HUDEP-2 (cell line): Measurements from ENCODE around the gene PHPT1.
"Not testable (repeated sequence)": the region's sequence is repeated elsewhere in the genome, so short reads cannot be mapped to it uniquely, and the experiment has no call there.

Experiments used
- DNase-seq, 76 experiments: peaks; one replicate each; lab custom pipeline; 2025; ENCODE audit not compliant: unreplicated experiment in 76 of 76; lab: John Stamatoyannopoulos, UW

The PHPT1 gene

DNA sequence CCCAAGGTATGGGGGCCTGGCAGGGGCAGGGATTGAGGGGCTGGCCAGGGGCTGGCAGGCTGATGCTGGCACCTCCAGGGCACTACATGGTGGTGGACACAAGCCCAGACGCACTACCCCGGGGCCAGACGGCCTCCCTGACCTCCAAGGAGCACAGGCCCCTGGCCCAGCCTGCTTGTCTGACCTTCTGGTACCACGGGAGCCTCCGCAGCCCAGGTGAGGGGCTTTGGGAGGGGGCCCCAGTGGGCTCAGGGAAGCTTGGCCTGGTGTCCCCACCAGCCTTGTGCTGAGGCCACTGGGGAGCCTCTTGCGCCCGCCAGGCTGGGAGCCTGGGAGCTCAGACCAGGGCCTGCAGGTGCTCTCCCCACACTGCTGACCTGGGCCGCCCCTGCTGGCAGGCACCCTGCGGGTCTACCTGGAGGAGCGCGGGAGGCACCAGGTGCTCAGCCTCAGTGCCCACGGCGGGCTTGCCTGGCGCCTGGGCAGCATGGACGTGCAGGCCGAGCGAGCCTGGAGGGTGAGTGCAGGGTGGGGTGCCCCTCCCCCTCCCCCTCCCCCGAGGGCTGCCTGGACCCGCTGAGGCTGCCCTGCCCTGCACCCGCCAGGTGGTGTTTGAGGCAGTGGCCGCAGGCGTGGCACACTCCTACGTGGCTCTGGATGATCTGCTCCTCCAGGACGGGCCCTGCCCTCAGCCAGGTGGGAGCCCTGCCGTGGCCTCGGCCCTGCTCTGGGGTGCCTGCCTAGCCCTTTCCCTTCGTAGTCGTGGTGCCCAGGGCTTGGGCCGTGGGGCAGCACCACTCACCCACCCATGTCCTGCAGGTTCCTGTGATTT, 8.6 kb downstream of the PHPT1 start:
- no peak for DNase-seq

DNA sequence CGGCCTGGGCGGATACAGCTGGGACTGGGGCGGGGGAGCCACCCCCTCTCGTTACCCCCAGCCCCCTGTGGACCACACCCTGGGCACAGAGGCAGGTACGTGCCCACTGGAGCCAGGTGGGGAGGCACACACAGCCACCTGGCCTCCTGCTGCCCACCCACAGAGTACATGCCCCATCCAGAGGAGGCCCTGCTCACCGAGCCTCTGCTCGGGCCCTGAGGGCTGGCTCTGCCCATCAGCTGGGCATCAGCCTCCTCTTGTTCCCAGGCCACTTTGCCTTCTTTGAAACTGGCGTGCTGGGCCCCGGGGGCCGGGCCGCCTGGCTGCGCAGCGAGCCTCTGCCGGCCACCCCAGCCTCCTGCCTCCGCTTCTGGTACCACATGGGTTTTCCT, 9.2 kb downstream of the PHPT1 start:
- no peak for DNase-seq

DNA sequence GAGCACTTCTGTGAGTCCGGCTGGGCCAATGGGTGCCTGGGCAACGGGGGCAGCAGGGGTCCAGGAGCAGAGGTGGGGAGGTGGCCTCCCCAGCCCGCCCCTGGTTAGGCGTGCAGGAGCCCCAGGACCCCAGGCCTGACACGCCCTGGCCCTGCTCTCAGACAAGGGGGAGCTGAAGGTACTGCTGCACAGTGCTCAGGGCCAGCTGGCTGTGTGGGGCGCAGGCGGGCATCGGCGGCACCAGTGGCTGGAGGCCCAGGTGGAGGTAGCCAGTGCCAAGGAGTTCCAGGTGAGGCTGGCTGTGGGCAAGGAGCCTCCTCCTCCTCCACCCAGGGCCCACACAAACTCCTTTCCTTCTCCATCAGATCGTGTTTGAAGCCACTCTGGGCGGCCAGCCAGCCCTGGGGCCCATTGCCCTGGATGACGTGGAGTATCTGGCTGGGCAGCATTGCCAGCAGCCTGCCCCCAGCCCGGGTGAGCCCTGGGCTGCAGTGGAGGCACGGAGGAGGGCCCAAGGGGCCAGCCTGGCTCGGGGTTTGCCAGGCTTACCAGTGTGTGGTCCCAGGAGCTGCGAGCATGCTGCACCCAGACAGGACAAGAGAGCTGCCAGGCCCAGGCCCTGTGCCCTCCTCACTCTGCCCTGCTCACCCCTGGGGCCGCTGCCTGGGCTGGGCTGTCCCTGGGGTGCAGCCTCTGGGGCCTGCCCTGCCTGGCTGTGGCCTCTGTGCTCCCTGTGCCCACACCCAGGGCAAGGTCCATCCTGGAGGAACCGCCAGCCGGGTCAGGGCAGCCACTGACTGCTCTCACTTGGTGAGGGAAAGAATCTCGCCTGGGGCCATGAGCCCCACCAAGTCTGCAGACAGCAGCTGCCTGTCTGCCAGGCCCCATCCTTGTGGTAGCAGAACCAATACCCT, 9.9 kb downstream of the PHPT1 start:
- DNase-seq = peak in 60 of 76 experiments; percentile 8 to 74 (median 44)

DNA sequence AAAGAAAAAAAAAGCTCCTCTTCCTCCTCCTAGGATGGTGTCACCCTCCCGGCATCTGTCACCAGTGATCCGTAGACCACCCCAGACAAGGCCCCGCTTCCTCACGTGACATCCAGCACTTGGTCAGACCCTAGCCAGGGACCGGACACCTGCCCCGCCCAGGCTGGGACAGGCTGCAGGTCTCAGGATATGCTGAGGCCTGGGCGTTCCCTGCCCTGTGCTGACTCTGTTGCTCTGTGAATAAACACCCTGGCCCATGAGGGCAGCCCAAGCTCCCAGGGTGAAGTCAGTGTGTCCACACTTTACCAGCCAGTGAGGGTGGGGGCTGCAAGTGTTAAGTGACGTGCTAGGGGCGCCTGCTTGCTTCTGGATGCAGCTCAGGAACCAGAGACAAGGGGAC, 11.3 kb downstream of the PHPT1 start:
- no peak for DNase-seq

DNA sequence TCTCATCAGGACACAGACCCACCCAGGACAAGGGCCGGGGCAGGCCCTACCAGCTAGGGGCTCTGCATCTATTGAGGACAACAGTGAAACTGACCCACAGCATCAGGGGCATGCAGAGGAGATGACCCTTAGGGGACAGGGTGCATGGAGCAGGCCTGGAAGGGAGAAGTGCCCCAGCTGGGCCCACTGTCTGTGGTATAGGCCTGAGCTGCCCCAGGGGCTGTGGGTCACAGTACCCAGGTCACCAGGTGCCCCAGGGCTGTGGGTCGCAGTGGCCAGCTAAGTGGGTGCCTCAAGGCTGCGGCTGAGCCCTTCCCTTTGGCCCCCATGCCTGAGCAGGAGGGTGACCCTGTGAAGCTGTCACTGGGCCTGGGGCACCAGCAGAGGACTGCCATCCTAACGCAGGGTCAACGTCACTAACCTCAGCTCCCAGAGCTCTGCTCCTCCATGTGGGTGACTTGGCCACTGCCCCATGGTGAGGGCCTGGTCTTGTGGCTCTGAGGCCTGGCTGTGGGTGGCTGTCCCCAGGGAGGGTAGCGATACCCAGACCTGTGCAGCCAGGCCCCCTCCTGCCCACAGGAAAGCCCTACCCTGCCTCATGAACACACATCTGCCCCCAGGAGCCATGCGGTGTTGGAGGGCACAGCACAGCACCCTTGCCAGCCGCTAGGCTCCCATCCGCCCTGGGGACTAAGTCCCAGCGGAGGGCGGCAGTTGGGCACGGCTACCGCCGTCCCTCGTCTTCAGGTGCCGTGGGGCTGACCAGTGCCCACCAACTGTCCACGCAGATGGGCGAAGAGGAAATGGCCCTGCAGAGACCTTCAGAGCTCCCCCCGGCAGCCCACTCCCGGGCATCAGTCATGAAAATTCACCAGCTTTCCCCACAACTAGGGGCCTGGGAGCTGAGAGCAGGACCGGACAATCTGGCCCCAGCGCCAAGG, 12.0 kb downstream of the PHPT1 start:
- no peak for DNase-seq

DNA sequence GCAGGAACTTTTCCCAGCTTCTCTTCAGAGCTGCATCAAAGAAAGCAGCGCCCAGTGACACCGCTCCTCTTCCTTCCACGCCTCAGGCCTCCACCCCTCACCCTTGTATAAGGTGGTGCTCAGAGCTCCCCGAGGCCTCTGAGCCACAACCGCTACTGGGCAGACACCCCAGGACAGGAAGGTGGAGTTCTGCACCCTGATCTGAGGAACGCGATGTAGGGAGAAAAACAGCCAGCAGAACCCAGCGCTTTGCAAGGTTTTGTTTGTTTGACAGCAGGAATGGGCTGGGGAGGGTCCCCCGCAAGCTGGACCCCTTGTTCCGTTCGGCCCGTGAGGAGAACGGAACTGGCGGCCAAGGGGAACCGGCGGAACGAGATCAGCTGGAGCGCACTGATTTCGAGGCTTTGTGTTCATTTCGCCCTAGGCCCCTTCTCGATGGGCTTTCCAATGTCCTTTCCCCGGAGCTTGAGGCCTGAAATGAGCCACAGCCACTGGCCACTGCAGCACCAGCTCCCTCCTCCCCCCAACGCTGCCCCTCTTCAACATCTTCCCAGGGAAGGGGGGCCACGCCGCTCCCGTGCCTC, 12.8 kb downstream of the PHPT1 start:
- DNase-seq = no peak

DNA sequence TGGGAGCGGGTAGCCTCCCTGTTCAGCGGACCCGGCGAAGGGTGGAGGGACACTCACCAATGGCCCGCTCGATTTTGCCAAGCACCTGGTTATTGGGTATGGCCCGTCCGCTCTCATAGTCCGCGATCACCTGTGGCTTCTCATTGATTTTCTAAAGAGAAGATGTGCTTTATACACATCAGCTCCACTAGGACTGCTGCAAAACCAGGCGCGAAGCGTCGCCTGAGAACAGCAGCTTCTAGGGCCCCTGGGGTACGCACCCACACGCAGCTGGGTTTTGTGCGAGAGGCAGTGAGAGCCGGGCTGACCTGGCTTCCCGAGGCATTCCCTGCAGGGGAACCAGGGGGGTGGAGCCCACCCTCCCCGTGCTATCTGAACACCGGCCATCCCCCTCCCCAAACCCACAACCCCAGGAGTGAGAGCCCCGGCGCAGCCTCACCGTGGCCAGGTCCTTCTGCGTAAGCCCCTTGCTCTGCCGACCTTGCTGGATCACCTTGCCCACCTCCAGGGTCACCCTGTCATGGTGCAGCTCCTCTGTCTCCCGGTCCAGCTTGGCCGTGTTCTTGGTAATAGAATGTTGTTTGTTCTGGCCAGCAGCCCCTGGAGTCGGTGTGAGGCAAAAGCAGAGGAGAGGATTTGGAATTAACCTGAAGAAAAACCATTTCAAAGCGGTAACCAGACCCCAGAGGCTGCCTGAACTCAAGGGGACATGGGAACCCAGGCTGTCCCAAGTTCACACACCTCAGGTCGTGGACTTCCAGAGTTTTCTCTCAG, 13.8 kb downstream of the PHPT1 start:
- DNase-seq = no peak

DNA sequence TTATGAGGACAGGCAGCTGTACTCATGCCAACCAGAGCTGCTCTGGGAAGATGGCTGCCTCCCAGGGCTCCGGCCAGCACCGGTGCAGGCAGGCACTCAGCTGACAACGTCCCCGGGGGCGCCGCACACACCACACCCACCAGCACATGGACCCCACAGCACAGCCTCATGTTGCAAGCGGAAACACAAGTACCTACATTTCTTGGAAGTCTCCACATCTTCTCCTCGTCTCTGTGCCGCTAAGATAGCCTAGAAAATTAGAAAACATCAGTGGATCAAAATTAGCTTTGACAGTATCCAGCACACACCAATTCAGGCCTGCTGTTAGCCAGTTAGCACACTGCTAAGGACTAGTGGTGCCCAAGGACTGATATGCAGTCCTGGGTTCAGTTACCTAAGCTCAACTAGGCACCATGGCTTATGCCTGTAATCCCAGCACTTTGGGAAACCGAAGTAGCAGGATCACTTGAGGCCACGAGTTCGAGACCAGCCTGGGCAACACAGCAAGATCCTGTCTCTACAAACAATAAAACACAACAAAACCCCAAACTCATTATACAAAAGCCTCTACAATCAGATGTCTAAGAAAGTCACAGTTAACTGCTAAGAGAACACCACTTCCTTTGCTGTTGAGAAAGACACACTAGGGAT, 14.5 kb downstream of the PHPT1 start:
- no peak for DNase-seq

DNA sequence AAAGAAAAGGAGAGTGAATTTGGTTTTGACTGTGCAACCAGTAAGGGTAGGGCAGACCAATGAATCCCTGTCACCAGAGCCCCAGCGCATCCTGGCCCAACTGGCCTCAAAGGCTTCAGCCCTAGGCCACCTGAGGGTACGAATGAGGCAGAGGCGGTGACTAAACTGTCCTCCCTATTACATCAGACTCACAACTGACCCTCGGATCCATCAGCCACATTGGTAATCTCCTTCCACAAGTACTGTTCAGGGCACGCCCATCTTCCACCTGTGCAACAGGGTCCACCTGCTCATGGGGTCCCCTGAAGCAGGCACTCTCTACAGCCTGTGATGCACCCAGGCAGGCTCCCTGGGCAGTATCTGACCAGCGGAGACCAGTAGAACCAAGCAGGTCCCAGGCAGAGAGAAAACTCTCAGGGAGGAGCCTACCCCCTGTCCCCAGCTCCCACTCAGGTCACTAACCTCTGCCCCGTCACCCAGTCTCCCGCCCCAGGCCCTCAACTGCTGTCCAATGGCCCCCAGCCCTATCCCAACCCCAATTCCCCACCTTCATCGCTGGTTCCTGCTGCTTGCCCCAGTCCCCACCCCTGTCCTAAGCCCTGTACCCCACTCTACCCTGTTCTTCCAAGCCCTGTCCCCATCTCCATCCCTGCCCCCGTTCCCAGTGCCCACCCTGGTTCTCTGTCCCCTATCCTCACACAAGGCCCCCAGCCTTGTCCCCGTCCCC, 16.0 kb downstream of the PHPT1 start:
- no peak for DNase-seq

DNA sequence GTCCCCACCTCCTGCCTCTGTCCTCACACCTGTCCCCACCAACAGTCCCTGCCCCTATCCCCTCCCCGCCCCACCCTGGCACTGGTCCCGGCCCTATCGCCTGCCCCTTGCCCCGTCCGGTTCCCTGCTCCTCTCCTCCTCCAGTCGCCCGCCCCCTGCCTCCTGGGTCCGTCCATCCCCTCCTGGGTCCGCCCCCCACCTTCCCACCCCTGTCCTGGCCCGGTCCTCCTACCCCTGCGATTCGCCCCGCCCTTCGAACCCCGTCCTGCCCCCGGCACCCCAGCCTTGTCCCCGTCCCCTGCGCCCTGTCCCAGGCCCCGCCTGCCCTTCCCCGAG, 16.5 kb downstream of the PHPT1 start:
- no peak for DNase-seq

DNA sequence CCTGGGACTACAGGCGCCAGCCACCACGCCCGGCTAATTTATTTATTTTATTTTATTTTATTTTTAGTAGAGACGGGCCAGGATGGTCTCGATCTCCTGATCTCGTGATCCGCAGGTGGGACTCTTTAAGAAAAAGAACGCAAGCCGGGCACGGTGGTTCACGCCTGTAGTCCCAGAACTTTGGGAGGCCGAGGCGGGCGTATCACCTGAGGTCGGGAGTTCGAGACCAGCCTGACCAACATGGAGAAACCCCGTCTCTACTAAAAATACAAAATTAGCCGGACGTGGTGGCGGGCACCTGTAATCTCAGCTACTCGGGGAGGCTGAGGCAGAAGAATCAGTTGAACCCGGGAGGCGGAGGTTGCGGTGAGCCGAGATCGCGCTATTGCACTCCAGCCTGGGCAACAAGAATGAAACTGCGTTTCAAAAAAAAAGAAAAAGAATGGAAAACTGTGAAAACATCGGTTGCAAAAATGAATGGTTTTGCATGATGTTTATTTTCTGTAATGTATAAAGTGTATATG, 17.8 kb downstream of the PHPT1 start:
- DNase-seq = not testable (repeated sequence)

DNA sequence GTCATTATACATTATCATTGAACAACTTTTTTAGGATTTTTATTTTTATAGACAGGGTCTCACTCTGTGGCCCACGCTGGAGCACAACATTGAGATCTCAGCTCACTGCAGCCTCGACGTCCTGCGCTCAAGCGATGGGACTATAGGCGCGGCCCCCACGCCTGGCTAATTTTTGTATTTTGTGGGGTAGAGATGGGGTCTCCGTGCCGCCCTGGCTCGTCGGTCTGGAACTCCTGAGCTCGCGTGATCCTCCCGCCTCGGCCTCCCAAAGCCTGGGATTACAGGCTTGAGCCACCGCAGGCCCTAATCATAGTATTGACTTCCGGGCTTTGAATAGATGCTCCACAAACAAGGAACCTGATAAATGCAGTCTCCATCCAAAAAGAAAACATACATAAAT, 18.3 kb downstream of the PHPT1 start:
- no peak for DNase-seq

DNA sequence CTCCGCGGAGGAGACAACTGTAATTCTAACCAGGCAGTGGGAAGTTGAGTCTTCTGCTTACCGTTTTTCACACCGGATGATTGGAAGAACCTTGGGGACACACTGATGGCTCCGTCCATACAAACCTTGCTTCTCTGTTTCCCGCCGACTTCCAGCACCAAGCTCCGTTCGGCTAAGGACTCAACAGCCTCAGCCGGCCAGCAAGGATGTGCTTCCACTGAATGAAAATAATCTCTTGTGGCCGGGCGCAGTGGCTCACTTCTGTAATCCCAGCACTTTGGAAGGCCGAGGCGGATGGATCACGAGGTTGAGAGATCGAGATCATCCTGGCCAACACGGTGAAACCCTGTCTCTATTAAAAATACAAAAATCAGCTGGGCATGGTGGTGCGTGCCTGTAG, 18.7 kb downstream of the PHPT1 start:
- DNase-seq = no peak

DNA sequence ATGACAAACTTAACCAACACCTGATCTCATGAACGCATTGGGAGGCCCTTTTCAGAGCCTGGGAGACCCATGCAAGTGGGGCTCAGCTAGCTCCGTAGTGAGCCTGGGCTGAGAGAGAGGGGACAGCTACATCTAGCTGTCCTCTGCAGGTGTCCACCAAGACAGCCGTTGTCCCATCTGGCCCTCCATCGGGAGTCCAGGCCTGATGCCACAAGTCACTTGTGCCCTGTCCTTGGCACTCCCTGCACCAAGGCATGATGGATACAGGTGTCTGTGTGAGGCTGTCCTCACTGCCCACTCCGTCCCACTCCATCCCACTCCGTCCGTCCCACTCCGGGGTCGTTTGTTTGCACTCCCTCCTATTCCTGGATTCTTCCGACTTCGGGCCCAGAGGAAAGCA, 19.4 kb downstream of the PHPT1 start:
- no peak for DNase-seq

DNA sequence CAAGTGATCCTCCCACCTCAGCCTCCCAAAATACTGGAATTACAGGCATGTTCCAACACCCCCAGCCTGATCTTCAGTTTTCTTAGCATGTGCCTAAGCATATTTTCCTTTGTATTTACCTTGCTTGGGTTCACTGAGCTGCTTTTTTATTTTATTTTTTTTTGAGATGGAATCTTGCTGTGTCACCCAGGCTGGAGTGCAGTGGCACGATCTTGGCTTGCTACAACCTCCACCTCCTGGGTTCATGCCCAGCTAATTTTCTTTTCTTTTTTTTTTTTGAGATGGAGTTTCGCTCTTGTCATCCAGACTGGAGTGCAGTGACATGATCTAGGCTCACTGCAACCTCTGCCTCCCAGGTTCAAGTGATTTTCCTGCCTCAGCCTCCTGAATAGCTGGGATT, 20.4 kb downstream of the PHPT1 start:
- DNase-seq = not testable (repeated sequence)

DNA sequence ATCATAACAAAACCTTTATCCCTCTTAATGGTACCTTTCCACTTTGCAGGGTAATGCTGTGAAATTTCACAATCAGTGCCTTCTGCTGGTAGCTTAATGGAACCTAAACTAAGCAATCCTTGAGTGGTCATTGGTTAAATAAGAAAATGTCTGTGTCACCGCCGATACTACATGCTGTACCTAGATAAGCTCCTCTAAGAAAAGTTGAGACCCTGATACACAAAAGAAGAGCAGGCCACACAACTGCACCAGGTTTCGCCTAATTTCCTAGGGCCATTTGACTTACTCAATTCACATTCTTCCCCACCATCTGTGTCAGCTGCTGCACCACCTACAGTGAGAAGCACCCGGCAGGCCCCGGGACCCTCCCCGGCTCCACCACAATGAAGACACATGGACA, 25.9 kb downstream of the PHPT1 start:
- DNase-seq = no peak

DNA sequence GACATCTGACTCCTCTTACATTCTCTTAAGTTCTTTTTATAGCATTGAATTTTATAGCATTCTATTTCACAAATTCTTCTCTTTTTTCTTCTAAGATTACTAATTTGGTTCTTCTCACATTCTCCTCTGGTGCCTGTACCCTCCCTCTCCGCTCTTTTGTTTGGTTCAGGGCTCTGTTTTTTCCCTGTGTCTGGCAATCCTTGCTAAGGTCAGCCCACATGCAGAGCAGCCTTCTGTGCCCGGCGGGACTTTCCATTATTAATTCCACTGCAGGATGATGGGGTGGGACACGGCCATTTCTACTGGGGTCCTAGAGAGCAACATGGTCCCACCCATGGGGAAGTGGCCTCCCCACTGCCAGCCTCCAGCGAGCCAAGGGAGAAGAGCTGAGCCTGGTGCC, 27.3 kb downstream of the PHPT1 start:
- no peak for DNase-seq

DNA sequence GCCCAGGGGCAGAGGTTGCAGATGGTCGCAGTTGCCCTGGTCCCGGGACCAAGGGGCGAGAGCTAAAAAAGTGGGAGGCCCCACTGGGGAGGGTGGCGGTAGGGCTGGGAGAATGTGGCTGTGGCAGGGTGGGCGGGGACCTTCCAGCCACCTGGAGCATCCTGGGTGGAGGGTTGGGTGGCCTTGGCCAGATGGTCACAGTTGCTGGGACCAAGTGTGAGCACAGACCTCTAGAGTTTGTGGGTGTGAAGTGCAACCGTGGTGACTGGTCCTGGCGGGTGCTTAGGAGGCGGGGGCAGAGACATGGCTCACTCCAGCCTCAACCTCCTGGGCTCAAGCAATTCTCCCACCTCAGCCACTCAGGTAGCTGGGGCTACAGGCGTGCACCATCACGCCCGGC, 31.4 kb downstream of the PHPT1 start:
- no peak for DNase-seq
